AG04450 (cell line): ENCODE results near the gene UBE2J2. TPM values are rescaled to one million over a fixed set of nuclear protein-coding genes. Genes with fewer than 3 reads are reported as not detected.
"Not testable (repeated sequence)": the region's sequence is repeated elsewhere in the genome, so short reads cannot be mapped to it uniquely, and the experiment has no call there.

Source experiments
- CTCF ChIA-PET: fragments of 300-600, 350-600 bp; formaldehyde crosslinking; extraction: SDS; loops from one replicate; lab custom pipeline; 2022; ENCODE audit warnings: antibody characterized with exemption, inconsistent platforms; lab: Charles Lee
- POLR2A ChIA-PET: fragments of 350-600 bp; formaldehyde crosslinking; extraction: SDS; loops from one replicate; lab custom pipeline; 2021; ENCODE audit warnings: antibody characterized with exemption, inconsistent platforms; lab: Yijun Ruan, JAX
- DNase-seq: peaks from one replicate; pipeline ENCODE4 v3.0.0-alpha.2; 2011; ENCODE audit warnings: low read depth, low spot score
- H3K27ac ChIP-seq: one replicate; pipeline ENCODE4 v1.5.1; 2012; ENCODE audit warnings: low read depth, low read length, control low read depth
- H3K27me3 ChIP-seq: one replicate; pipeline ENCODE4 v1.6.0; 2012; ENCODE audit warnings: low read length; ENCODE audit not compliant: control insufficient read depth, insufficient read depth
- H3K4me3 ChIP-seq: 2 replicates; pipeline ENCODE4 v1.5.1; 2011; ENCODE audit warnings: mild to moderate bottlenecking, low read depth, low read length, control low read depth
- H3K9me3 ChIP-seq: 2 replicates; pipeline ENCODE4 v1.5.1; 2012; ENCODE audit warnings: low read length; ENCODE audit not compliant: control insufficient read depth, insufficient read depth
- CTCF ChIP-seq: IDR thresholded peaks from 2 replicates; pipeline ENCODE4 v1.5.1; 2011; ENCODE audit warnings: low read depth, low read length, control low read depth, inconsistent platforms
- polyA plus RNA-seq: library from polyadenylated mRNA; depleted of rRNA; stranded (reverse); fragments of >200 nt; gene quantifications from 2 replicates; pipeline ENCODE4 v1.2.3, GENCODE V29; 2011

Gene UBE2J2
- polyA plus RNA-seq, 1 experiment, result 31.1 TPM

- no peak overlapping the region for H3K27ac ChIP-seq
- POLR2A ChIA-PET, result no interaction called here
- DNase-seq, result no peak
Measured at GRCh38 chr1:1317420-1317819, 43.8 kb upstream of the UBE2J2 start.

GRCh38 chr1:1316199-1316598 is 42.5 kb upstream of the UBE2J2 start:
- H3K27ac ChIP-seq, CTCF ChIA-PET, POLR2A ChIA-PET: not testable (repeated sequence)

More at GRCh38 chr1:1317420-1317819, 43.8 kb upstream of the UBE2J2 start:
- H3K9me3 ChIP-seq, result no peaks in the 10 kb centered on the region; the same call in 1 of the 2 replicates
- TF ChIP-seq CTCF, result no peak
- no peak overlapping the region for H3K4me3 ChIP-seq
- CTCF ChIA-PET, result no interaction called here
- H3K27me3 ChIP-seq, result no peaks in the 10 kb centered on the region

GRCh38 chr1:1315435-1315954 is 41.8 kb upstream of the UBE2J2 start:
- POLR2A ChIA-PET, result no interaction called here
- CTCF ChIA-PET, result interaction anchor here (0.6 kb wide), 1 partner anchor 194 kb away, joined by 3 read pairs; no protein-coding TSS in a partner anchor
- no peak for TF ChIP-seq CTCF
- H3K9me3 ChIP-seq, result no peaks in the 10 kb centered on the region; the same call in 1 of the 2 replicates
- no peak overlapping the region for H3K27ac ChIP-seq
- DNase-seq, result no peak
- H3K4me3 ChIP-seq, result no peak overlapping the region
- no peaks in the 10 kb centered on the region for H3K27me3 ChIP-seq

More at GRCh38 chr1:1316199-1316598, 42.5 kb upstream of the UBE2J2 start:
- H3K9me3 ChIP-seq, H3K4me3 ChIP-seq, H3K27me3 ChIP-seq, DNase-seq: not testable (repeated sequence)

GRCh38 chr1:1314678-1315335 is 41.2 kb upstream of the UBE2J2 start:
- no peak for TF ChIP-seq CTCF
- no peak for DNase-seq
- Histone ChIP-seq H3K4me3 (no peak overlapping the region), H3K9me3 (no peaks in the 10 kb centered on the region; the same call in 1 of the 2 replicates), H3K27ac (no peak overlapping the region), H3K27me3 (no peaks in the 10 kb centered on the region)
- POLR2A ChIA-PET, result no interaction called here
- CTCF ChIA-PET, result no interaction called here

- DNase-seq, result no peak
- no peak for TF ChIP-seq CTCF
- CTCF ChIA-PET, result no interaction called here
- POLR2A ChIA-PET, result no interaction called here
- Histone ChIP-seq H3K27me3 (no peaks in the 10 kb centered on the region), H3K4me3 (no peak overlapping the region), H3K27ac (no peak overlapping the region), H3K9me3 (no peaks in the 10 kb centered on the region; the same call in 1 of the 2 replicates)
Measured at GRCh38 chr1:1314237-1314586, 40.6 kb upstream of the UBE2J2 start.
